GM23338 (cell line): ENCODE measurements around the gene IL31. TPM values are rescaled to one million over a fixed set of nuclear protein-coding genes. Genes with fewer than 3 reads are reported as not detected.

ENCODE experiments used
- ATAC-seq: fragments of 200-7000 bp; cut with Tn5 transposase; 3 replicates; pipeline ENCODE4 v1.9.1; 2020
- DNase-seq: peaks from one replicate; pipeline ENCODE4 v3.0.0-alpha.2; 2015; ENCODE audit warnings: low spot score
- H2AFZ ChIP-seq: fragments of 200-600 bp; sonication (generic); 2 replicates; pipeline ENCODE4 v1.8.0; 2016; ENCODE audit warnings: antibody characterized with exemption, mild to moderate bottlenecking, moderate library complexity
- H3F3A ChIP-seq: fragments of 200-600 bp; sonication (generic); replicated peaks from 2 replicates; pipeline ENCODE4 v1.8.0; 2017; ENCODE audit warnings: antibody characterized with exemption, mixed run types, low read depth
- H3K27ac ChIP-seq: fragments of 200-600 bp; sonication (generic); 2 replicates; pipeline ENCODE4 v1.6.1; 2016; ENCODE audit warnings: low read depth
- H3K27me3 ChIP-seq: fragments of 200-600 bp; sonication (generic); 2 replicates; pipeline ENCODE4 v1.8.0; 2016; ENCODE audit warnings: mild to moderate bottlenecking, mixed run types, moderate library complexity; ENCODE audit not compliant: insufficient read depth
- H3K36me3 ChIP-seq: fragments of 200-600 bp; sonication (generic); 2 replicates; pipeline ENCODE4 v1.8.0; 2016; ENCODE audit warnings: mild to moderate bottlenecking; ENCODE audit not compliant: insufficient read depth
- H3K4me1 ChIP-seq: fragments of 200-600 bp; sonication (generic); 2 replicates; pipeline ENCODE4 v1.8.0; 2016; ENCODE audit warnings: mild to moderate bottlenecking, moderate library complexity; ENCODE audit not compliant: insufficient read depth
- H3K4me2 ChIP-seq: fragments of 200-600 bp; sonication (generic); 2 replicates; pipeline ENCODE4 v1.7.1; 2017; ENCODE audit warnings: mixed run types
- H3K4me3 ChIP-seq: fragments of 200-600 bp; sonication (generic); 2 replicates; pipeline ENCODE4 v1.6.1; 2016; ENCODE audit warnings: mixed run types
- H3K79me2 ChIP-seq: fragments of 200-600 bp; sonication (generic); replicated peaks from 2 replicates; pipeline ENCODE4 v1.8.0; 2017; ENCODE audit warnings: mild to moderate bottlenecking; ENCODE audit not compliant: insufficient read depth
- H3K9me2 ChIP-seq: fragments of 200-600 bp; sonication (generic); 2 replicates; pipeline ENCODE4 v1.8.0; 2017; ENCODE audit not compliant: insufficient read depth
- H4K20me1 ChIP-seq: fragments of 200-600 bp; sonication (generic); replicated peaks from 2 replicates; pipeline ENCODE4 v1.8.0; 2017; ENCODE audit warnings: mild to moderate bottlenecking; ENCODE audit not compliant: insufficient read depth
- H3K27ac Mint-ChIP-seq: 2 replicates; pipeline ENCODE4 v1.8.0; 2020; ENCODE audit warnings: inconsistent platforms, mild to moderate bottlenecking, moderate library complexity, mixed read lengths
- H3K27me3 Mint-ChIP-seq: 3 replicates; pipeline ENCODE4 v1.8.0; 2022; ENCODE audit warnings: low read depth, mild to moderate bottlenecking, moderate library complexity, mixed read lengths, inconsistent platforms; ENCODE audit not compliant: insufficient read depth, poor library complexity
- H3K36me3 Mint-ChIP-seq: 3 replicates; pipeline ENCODE4 v1.8.0; 2021; ENCODE audit warnings: low read depth, mild to moderate bottlenecking, inconsistent platforms, moderate library complexity, mixed read lengths
- H3K4me1 Mint-ChIP-seq: 3 replicates; pipeline ENCODE4 v1.8.0; 2020; ENCODE audit warnings: mild to moderate bottlenecking, inconsistent platforms, mixed read lengths
- H3K4me3 Mint-ChIP-seq: 3 replicates; pipeline ENCODE4 v1.8.0; 2021; ENCODE audit warnings: moderate library complexity, mild to moderate bottlenecking, inconsistent platforms, mixed read lengths
- H3K9me3 Mint-ChIP-seq: 3 replicates; pipeline ENCODE4 v1.8.0; 2020; ENCODE audit warnings: moderate library complexity, mild to moderate bottlenecking, inconsistent platforms, mixed read lengths
- CREB1 ChIP-seq: fragments of 250-450 bp; sonication (Bioruptor Pico); IDR thresholded peaks from 2 replicates; pipeline ENCODE4 v1.5.0; 2020; ENCODE audit warnings: low read depth, mild to moderate bottlenecking, moderate library complexity
- EZH2 ChIP-seq: fragments of 200-600 bp; sonication (generic); IDR thresholded peaks from one replicate; pipeline ENCODE4 v1.8.0; 2017; ENCODE audit warnings: antibody characterized with exemption, mild to moderate bottlenecking, low read depth; ENCODE audit not compliant: unreplicated experiment
- EZH2phosphoT487 ChIP-seq: fragments of 200-600 bp; sonication (generic); IDR thresholded peaks from one replicate; pipeline ENCODE4 v1.8.1; 2018; ENCODE audit warnings: antibody characterized with exemption; ENCODE audit not compliant: unreplicated experiment
- JUNB ChIP-seq: IDR thresholded peaks from one replicate; pipeline ENCODE4 v1.6.1; 2016; ENCODE audit warnings: antibody characterized with exemption; ENCODE audit not compliant: unreplicated experiment
- NANOG ChIP-seq: IDR thresholded peaks from 2 replicates; pipeline ENCODE4 v1.6.1; 2016; ENCODE audit warnings: antibody characterized with exemption, borderline replicate concordance
- POLR2AphosphoS5 ChIP-seq: IDR thresholded peaks from 2 replicates; pipeline ENCODE4 v1.6.1; 2016; ENCODE audit warnings: antibody characterized with exemption, low read depth
- STAT1 ChIP-seq: IDR thresholded peaks from one replicate; pipeline ENCODE4 v1.6.1; 2016; ENCODE audit warnings: antibody characterized with exemption; ENCODE audit not compliant: unreplicated experiment
- ZNF114 ChIP-seq: fragments of 250-450 bp; sonication (Bioruptor Pico); IDR thresholded peaks from 2 replicates; pipeline ENCODE4 v1.5.0; 2020; ENCODE audit warnings: mild to moderate bottlenecking, moderate library complexity
- ZNF331 ChIP-seq: fragments of 250-450 bp; sonication (Bioruptor Pico); IDR thresholded peaks from 2 replicates; pipeline ENCODE4 v1.5.0; 2020; ENCODE audit warnings: low read depth, mild to moderate bottlenecking, moderate library complexity
- polyA plus RNA-seq: library from polyadenylated mRNA; unstranded; fragments of >200 nt; fragmentation: Nextera tagmentation; extraction: Ambion mirVana; gene quantifications from 2 replicates; pipeline ENCODE4 v1.2.1, GENCODE V29; 2016
- total RNA-seq: library from RNA; depleted of rRNA; stranded (reverse); fragments of >200 nt; shearing (Covaris generic); gene quantifications from 2 replicates; pipeline ENCODE4 v1.2.3, GENCODE V29; 2014
- TF ChIP-seq, protein P1 (sequence below): IDR thresholded peaks from one replicate; pipeline ENCODE4 v1.6.1; 2018; ENCODE audit warnings: antibody characterized with exemption; ENCODE audit not compliant: unreplicated experiment
- TF ChIP-seq, protein P2 (sequence below): IDR thresholded peaks from 2 replicates; pipeline ENCODE4 v1.6.1; 2016; ENCODE audit warnings: antibody characterized with exemption
- TF ChIP-seq, protein P3 (sequence below), 2 experiments: fragments of 200-600 bp in 1 of 2; sonication (generic) in 1 of 2; conservative IDR thresholded peaks; 2 replicates each; pipeline versions ENCODE4 v1.5.1 to v1.6.1; 2016 to 2017; ENCODE audit warnings: antibody characterized with exemption in 2 of 2, low read depth in 2 of 2, mild to moderate bottlenecking in 2 of 2, moderate library complexity in 1 of 2
- TF ChIP-seq, protein P4 (sequence below): fragments of 250-450 bp; sonication (Bioruptor Pico); IDR thresholded peaks from 2 replicates; pipeline ENCODE4 v1.5.0; 2020; ENCODE audit warnings: mild to moderate bottlenecking, moderate library complexity

Gene IL31
- total and polyA plus RNA-seq, 2 experiments from 2014 or later: not detected

DNA sequence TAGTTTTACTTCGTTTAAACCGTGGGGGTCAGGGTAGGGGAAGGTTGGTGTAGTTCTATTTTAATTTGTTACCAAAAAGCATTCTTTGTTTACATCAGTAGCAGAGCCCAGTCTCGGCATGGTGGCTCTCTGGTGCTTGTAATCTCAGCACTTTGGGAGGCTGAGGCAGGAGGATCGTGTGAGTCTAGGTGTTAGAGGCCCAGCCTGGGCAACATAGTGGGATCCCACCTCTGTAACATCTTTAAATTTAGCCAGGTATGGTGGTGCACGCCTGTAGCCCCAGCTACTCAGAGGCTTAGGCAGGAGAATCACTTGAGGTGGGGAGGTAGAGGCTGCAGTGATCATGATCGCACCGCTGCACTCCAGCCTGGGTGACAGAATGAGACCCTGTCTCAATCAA, 11.1 kb upstream of the IL31 start:
- ATAC-seq (no peak), DNase-seq (no peak)
- Histone ChIP-seq H3K27me3 (peaks cover 16% of the 10 kb centered on the region), H4K20me1 (no peaks in the 10 kb centered on the region), H3K36me3 (no peaks in the 10 kb centered on the region), H3K4me2 (no peak overlapping the region), H3K27ac (no peak overlapping the region), H3F3A (no peaks in the 10 kb centered on the region), H3K79me2 (no peaks in the 10 kb centered on the region), H3K4me1 (no peaks in the 10 kb centered on the region), H3K4me3 (no peak overlapping the region), H2AFZ (no peak overlapping the region), H3K9me2 (no peaks in the 10 kb centered on the region)
- Mint-ChIP-seq H3K9me3 (no peaks in the 10 kb centered on the region), H3K36me3 (no peaks in the 10 kb centered on the region), H3K4me3 (no peak overlapping the region), H3K27ac (no peak overlapping the region), H3K4me1 (peaks cover 6% of the 10 kb centered on the region; the same call in 2 of the 3 replicates), H3K27me3 (peaks cover 23% of the 10 kb centered on the region)
- TF ChIP-seq EZH2: no peak
- no peak for TF ChIP-seq ZNF331
- TF ChIP-seq ZNF114 (CRISPR knock-in tag): no peak
- TF ChIP-seq EZH2phosphoT487: no peak
- TF ChIP-seq POLR2AphosphoS5: no peak
- TF ChIP-seq CREB1: no peak
- TF ChIP-seq, protein P1, sequence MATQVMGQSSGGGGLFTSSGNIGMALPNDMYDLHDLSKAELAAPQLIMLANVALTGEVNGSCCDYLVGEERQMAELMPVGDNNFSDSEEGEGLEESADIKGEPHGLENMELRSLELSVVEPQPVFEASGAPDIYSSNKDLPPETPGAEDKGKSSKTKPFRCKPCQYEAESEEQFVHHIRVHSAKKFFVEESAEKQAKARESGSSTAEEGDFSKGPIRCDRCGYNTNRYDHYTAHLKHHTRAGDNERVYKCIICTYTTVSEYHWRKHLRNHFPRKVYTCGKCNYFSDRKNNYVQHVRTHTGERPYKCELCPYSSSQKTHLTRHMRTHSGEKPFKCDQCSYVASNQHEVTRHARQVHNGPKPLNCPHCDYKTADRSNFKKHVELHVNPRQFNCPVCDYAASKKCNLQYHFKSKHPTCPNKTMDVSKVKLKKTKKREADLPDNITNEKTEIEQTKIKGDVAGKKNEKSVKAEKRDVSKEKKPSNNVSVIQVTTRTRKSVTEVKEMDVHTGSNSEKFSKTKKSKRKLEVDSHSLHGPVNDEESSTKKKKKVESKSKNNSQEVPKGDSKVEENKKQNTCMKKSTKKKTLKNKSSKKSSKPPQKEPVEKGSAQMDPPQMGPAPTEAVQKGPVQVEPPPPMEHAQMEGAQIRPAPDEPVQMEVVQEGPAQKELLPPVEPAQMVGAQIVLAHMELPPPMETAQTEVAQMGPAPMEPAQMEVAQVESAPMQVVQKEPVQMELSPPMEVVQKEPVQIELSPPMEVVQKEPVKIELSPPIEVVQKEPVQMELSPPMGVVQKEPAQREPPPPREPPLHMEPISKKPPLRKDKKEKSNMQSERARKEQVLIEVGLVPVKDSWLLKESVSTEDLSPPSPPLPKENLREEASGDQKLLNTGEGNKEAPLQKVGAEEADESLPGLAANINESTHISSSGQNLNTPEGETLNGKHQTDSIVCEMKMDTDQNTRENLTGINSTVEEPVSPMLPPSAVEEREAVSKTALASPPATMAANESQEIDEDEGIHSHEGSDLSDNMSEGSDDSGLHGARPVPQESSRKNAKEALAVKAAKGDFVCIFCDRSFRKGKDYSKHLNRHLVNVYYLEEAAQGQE: no peak
- no peak for TF ChIP-seq STAT1
- TF ChIP-seq, protein P2, sequence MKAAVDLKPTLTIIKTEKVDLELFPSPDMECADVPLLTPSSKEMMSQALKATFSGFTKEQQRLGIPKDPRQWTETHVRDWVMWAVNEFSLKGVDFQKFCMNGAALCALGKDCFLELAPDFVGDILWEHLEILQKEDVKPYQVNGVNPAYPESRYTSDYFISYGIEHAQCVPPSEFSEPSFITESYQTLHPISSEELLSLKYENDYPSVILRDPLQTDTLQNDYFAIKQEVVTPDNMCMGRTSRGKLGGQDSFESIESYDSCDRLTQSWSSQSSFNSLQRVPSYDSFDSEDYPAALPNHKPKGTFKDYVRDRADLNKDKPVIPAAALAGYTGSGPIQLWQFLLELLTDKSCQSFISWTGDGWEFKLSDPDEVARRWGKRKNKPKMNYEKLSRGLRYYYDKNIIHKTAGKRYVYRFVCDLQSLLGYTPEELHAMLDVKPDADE: no peak
- TF ChIP-seq NANOG: no peak
- TF ChIP-seq, protein P3, sequence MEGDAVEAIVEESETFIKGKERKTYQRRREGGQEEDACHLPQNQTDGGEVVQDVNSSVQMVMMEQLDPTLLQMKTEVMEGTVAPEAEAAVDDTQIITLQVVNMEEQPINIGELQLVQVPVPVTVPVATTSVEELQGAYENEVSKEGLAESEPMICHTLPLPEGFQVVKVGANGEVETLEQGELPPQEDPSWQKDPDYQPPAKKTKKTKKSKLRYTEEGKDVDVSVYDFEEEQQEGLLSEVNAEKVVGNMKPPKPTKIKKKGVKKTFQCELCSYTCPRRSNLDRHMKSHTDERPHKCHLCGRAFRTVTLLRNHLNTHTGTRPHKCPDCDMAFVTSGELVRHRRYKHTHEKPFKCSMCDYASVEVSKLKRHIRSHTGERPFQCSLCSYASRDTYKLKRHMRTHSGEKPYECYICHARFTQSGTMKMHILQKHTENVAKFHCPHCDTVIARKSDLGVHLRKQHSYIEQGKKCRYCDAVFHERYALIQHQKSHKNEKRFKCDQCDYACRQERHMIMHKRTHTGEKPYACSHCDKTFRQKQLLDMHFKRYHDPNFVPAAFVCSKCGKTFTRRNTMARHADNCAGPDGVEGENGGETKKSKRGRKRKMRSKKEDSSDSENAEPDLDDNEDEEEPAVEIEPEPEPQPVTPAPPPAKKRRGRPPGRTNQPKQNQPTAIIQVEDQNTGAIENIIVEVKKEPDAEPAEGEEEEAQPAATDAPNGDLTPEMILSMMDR (conservative IDR thresholded peaks at IDR 0.05; ENCODE audit: low read depth in 2 of 2): no peak
- TF ChIP-seq, protein P4, sequence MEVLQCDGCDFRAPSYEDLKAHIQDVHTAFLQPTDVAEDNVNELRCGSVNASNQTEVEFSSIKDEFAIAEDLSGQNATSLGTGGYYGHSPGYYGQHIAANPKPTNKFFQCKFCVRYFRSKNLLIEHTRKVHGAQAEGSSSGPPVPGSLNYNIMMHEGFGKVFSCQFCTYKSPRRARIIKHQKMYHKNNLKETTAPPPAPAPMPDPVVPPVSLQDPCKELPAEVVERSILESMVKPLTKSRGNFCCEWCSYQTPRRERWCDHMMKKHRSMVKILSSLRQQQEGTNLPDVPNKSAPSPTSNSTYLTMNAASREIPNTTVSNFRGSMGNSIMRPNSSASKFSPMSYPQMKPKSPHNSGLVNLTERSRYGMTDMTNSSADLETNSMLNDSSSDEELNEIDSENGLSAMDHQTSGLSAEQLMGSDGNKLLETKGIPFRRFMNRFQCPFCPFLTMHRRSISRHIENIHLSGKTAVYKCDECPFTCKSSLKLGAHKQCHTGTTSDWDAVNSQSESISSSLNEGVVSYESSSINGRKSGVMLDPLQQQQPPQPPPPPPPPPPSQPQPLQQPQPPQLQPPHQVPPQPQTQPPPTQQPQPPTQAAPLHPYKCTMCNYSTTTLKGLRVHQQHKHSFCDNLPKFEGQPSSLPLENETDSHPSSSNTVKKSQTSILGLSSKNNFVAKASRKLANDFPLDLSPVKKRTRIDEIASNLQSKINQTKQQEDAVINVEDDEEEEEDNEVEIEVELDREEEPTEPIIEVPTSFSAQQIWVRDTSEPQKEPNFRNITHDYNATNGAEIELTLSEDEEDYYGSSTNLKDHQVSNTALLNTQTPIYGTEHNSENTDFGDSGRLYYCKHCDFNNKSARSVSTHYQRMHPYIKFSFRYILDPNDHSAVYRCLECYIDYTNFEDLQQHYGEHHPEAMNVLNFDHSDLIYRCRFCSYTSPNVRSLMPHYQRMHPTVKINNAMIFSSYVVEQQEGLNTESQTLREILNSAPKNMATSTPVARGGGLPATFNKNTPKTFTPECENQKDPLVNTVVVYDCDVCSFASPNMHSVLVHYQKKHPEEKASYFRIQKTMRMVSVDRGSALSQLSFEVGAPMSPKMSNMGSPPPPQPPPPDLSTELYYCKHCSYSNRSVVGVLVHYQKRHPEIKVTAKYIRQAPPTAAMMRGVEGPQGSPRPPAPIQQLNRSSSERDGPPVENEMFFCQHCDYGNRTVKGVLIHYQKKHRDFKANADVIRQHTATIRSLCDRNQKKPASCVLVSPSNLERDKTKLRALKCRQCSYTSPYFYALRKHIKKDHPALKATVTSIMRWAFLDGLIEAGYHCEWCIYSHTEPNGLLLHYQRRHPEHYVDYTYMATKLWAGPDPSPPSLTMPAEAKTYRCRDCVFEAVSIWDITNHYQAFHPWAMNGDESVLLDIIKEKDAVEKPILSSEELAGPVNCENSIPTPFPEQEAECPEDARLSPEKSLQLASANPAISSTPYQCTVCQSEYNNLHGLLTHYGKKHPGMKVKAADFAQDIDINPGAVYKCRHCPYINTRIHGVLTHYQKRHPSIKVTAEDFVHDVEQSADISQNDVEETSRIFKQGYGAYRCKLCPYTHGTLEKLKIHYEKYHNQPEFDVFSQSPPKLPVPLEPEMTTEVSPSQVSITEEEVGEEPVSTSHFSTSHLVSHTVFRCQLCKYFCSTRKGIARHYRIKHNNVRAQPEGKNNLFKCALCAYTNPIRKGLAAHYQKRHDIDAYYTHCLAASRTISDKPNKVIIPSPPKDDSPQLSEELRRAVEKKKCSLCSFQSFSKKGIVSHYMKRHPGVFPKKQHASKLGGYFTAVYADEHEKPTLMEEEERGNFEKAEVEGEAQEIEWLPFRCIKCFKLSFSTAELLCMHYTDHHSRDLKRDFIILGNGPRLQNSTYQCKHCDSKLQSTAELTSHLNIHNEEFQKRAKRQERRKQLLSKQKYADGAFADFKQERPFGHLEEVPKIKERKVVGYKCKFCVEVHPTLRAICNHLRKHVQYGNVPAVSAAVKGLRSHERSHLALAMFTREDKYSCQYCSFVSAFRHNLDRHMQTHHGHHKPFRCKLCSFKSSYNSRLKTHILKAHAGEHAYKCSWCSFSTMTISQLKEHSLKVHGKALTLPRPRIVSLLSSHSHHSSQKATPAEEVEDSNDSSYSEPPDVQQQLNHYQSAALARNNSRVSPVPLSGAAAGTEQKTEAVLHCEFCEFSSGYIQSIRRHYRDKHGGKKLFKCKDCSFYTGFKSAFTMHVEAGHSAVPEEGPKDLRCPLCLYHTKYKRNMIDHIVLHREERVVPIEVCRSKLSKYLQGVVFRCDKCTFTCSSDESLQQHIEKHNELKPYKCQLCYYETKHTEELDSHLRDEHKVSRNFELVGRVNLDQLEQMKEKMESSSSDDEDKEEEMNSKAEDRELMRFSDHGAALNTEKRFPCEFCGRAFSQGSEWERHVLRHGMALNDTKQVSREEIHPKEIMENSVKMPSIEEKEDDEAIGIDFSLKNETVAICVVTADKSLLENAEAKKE (CRISPR knock-in tag): no peak
- TF ChIP-seq JUNB: no peak
